ENCODE measurements around the gene DPP6.

Gene DPP6

GRCh38 chr7:154837087-154837486, 784.9 kb downstream of the DPP6 start:
- no peak for DNase-seq

GRCh38 chr7:154837622-154838021, 785.4 kb downstream of the DPP6 start:
- no peak for DNase-seq

GRCh38 chr7:154840086-154840485, 787.9 kb downstream of the DPP6 start:
- DNase-seq: no peak

- no peak for DNase-seq
These were observed 789.6 kb downstream of the DPP6 start for GRCh38 chr7:154841731-154842331.

- DNase-seq: no peak
These were observed 790.4 kb downstream of the DPP6 start for GRCh38 chr7:154842591-154842990.

- no peak for DNase-seq
These were observed 791.6 kb downstream of the DPP6 start for GRCh38 chr7:154843670-154844237.

- DNase-seq: no peak
These were observed 792.3 kb downstream of the DPP6 start for GRCh38 chr7:154844499-154844898.

GRCh38 chr7:154844955-154845354, 792.8 kb downstream of the DPP6 start:
- no peak for DNase-seq

GRCh38 chr7:154848464-154848863, 796.3 kb downstream of the DPP6 start:
- no peak for DNase-seq

- DNase-seq: no peak
These were observed 800.0 kb downstream of the DPP6 start for GRCh38 chr7:154852205-154852604.

- DNase-seq: no peak
These were observed 801.0 kb downstream of the DPP6 start for GRCh38 chr7:154853063-154853726.

- no peak for DNase-seq
These were observed 801.5 kb downstream of the DPP6 start for GRCh38 chr7:154853727-154854095.

- no peak for DNase-seq
These were observed 802.6 kb downstream of the DPP6 start for GRCh38 chr7:154854836-154855235.

GRCh38 chr7:154855366-154855765, 803.2 kb downstream of the DPP6 start:
- DNase-seq: no peak

GRCh38 chr7:154856733-154857132, 804.5 kb downstream of the DPP6 start:
- no peak for DNase-seq

- DNase-seq: no peak
These were observed 805.0 kb downstream of the DPP6 start for GRCh38 chr7:154857240-154857639.

GRCh38 chr7:154857728-154858681, 805.8 kb downstream of the DPP6 start:
- no peak for DNase-seq

- DNase-seq: no peak
These were observed 806.8 kb downstream of the DPP6 start for GRCh38 chr7:154858836-154859537.

- DNase-seq: no peak
These were observed 807.8 kb downstream of the DPP6 start for GRCh38 chr7:154859747-154860620.

GRCh38 chr7:154860621-154861375, 808.6 kb downstream of the DPP6 start:
- DNase-seq: no peak

- DNase-seq: no peak
These were observed 809.4 kb downstream of the DPP6 start for GRCh38 chr7:154861589-154861988.
